Amniotic epithelial cell (primary cell): ENCODE data around the gene NIPBL.
A peak's percentile ranks its signal among the peaks of the same experiment; 100 is the strongest.
"Not testable (repeated sequence)": the region's sequence is repeated elsewhere in the genome, so short reads cannot be mapped to it uniquely, and the experiment has no call there.

Experiments
- DNase-seq: peaks from one replicate; pipeline ENCODE4 v3.0.0-alpha.2; 2010; ENCODE audit warnings: low read depth

The NIPBL gene

DNA sequence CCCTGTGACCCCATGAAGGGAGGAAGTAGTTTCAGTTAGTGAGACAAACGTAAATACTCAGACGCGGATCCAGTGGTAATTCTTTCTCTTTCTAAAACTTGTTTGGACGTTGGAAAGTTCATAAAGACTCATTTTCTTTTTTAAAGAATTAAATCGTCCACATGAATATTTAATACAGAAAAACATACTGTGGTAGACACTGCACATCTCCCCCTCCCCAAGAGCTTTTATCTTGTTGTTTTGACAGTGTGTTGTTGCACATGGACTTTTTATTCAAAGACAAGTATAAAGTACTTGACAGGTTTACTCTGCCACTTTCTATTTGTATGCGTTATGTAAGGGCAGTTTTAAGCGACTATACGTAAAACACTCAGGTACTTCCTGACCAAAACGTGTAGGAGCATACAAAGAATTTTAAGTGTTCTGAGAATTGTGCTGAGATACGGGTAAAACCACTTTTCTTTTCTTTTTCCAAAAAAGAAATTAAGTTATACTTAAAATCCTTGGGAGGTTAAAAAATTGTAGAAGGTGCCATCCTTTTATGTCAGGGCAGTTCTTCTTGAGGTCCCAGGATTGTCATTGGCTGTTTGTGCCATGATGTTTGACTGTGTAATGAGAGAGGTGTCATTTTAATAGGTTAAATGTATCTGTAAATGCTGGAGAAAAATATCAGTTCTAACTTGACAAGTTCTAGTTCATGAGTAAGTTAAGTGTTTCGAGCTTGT lies 1.3 kb downstream of the NIPBL start:
- DNase-seq = no peak

DNA sequence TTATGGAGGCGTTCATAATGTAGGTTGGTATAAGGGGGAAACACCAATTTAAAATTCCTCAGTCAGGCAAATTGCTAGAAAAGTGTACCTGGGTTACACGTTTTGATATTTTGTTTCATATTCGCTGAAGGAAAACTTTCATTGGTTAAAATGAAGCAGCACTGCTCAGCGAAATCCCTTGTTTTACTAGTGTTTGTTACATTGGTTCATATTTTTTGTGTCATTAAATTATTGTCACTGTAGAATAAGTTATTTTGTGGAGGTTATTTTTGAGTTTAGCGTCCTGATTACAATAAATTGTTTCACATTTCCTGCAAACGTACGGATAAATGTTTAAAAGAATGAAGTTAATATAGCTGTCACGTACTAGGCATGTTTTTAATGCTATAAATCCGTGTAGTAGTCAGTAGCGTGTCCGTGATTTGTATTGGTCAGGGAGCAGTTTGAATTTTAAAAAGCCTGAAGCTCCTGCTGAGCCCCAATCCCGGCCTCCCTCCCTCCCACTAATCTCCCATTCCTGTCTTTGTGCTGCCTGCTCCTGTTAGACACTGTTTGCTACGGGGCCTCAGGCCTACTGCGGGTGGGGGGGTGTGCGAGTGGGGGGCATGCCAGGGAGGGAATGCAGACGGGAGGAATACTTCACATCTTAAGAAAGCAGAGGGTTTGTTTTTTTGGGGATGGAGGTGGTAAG lies 2.0 kb downstream of the NIPBL start:
- DNase-seq = peak; percentile 46

GRCh38 chr5:36879274-36880033 lies 2.9 kb downstream of the NIPBL start:
- DNase-seq = no peak

GRCh38 chr5:36880761-36881160 lies 4.2 kb downstream of the NIPBL start:
- peak; percentile 34 for DNase-seq

- no peak for DNase-seq
Observed at GRCh38 chr5:36881304-36881703, 4.7 kb downstream of the NIPBL start.

- DNase-seq = no peak
Observed at GRCh38 chr5:36881807-36882206, 5.2 kb downstream of the NIPBL start.

GRCh38 chr5:36882250-36882649 lies 5.7 kb downstream of the NIPBL start:
- no peak for DNase-seq

- DNase-seq = no peak
Observed at GRCh38 chr5:36883894-36884462, 7.4 kb downstream of the NIPBL start.

DNA sequence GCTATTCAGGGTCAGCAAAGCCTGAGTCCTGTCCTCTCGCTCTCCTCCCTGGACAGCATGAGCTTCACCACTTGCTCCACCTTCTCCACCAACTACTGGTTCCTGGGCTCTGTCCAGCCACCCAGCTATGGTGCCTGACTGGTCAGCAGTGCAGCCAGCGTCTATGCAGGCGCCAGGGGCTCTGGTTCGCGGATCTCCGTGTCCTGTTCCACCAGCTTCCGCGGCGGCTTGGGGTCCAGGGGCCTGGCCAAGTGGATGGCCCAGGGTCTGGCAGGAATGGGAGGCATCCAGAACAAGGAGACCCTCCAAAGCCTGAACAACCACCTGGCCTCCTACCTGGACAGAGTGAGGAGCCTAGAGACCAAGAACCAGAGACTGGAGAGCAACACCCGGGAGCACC lies 8.6 kb downstream of the NIPBL start:
- DNase-seq = no peak

DNA sequence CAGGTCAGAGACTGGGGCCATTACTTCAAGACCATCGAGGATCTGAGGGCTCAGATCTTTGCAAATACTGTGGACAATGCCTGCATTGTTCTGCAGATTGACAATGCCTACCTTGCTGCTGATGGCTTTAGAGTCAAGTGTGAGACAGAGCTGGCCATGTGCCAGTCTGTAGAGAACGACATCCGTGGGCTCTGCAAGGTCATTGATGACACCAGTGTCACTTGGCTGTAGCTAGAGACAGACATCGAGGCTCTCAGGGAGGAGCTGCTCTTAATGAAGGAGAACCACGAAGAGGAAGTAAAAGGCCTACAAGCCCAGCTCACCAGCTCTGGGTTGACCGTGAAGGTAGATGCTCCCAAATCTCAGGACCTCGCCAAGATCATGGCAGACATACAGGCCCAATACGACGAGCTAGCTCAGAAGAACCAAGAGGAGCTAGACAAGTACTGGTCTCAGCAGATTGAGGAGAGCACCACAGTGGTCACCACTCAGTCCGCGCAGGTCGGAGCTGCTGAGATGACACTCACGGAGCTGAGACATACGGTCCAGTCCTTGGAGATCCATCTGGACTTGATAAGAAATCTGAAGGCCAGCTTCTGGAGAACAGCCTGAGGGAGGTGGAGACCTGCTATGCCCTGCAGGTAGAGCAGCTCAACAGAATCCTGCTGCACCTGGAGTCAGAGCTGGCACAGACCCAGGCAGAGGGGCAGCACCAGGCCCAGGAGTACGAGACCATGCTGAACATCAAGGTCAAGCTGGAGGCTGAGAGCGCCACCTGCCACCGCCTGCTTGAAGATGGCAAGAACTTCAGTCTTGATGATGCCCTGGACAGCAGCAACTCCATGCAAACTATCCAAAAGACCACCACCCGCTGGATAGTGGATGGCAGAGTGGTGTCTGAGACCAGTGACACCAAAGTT lies 9.3 kb downstream of the NIPBL start:
- no peak for DNase-seq

- DNase-seq = no peak
Observed at GRCh38 chr5:36886791-36887190, 10.2 kb downstream of the NIPBL start.

GRCh38 chr5:36887532-36887931 lies 11.0 kb downstream of the NIPBL start:
- no peak for DNase-seq

GRCh38 chr5:36888303-36888702 lies 11.7 kb downstream of the NIPBL start:
- no peak for DNase-seq

- DNase-seq = no peak
Observed at GRCh38 chr5:36889264-36889663, 12.7 kb downstream of the NIPBL start.

GRCh38 chr5:36891266-36891665 lies 14.7 kb downstream of the NIPBL start:
- DNase-seq = no peak

DNA sequence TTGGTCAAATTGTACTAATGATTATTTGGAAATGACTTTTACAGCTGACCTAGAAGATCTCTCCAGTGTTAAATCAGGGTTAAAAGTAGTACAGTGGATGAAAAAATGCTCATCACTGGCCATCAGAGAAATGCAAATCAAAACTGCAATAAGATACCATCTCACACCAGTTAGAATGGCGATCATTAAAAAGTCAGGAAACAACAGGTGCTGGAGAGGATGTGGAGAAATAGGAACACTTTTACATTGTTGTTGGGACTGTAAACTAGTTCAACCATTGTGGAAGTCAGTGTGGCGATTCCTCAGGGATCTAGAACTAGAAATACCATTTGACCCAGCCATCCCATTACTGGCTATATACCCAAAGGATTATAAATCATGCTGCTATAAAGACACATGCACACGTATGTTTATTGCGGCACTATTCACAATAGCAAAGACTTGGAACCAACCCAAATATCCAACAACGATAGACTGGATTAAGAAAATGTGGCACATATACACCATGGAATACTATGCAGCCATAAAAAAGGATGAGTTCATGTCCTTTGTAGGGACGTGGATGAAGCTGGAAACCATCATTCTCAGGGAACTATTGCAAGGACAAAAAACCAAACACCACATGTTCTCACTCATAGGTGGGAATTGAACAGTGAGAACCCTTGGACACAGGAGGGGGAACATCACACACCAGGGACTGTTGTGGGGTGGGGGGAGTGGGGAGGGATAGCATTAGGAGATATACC lies 15.7 kb downstream of the NIPBL start:
- DNase-seq = not testable (repeated sequence)

- DNase-seq = no peak
Observed at GRCh38 chr5:36894954-36895353, 18.4 kb downstream of the NIPBL start.

- DNase-seq = no peak
Observed at GRCh38 chr5:36896476-36896875, 19.9 kb downstream of the NIPBL start.

GRCh38 chr5:36897616-36898015 lies 21.0 kb downstream of the NIPBL start:
- peak; percentile 36 for DNase-seq

DNA sequence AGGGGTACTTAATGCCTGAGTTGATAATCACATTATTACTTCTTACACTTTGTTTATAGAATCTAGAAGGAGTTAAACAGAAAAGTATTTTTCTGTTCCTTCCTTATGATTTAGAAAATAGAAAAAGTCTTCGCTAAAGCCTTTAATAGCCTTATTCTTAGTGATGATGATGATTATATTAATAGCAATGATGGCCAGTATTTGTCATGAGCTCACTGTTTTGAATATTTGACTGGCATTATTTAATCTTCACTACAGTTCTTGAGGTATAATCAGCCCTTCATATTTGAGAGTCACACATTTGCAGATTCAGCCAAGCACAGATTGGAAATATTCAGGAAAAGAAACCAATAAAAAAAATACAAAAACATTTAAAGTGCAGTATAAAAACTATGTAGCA lies 23.3 kb downstream of the NIPBL start:
- no peak for DNase-seq

DNA sequence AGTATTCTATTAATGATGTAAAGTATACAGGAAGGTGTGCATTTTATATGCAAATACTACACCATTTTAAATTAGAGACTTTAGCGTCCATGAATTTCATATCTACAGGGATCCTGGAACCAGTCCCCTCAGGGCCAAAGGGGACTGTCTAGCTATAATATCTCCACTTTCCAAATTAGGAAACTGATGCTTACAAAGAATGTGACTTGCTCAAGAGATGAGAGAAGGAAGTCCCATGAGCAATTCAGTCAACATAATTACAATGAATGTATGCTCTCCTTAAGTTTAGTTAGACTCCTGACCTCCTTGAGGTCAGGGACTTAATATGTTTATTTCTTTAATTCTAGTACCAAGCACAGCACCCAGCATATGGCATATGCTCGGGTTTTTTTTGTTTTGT lies 23.7 kb downstream of the NIPBL start:
- DNase-seq = no peak
